SK-N-MC (cell line): ENCODE measurements around the gene OPCML.

ENCODE experiments used
- EZH2 ChIP-seq: fragments of 200-600 bp; sonication (generic); IDR thresholded peaks from one replicate; pipeline ENCODE4 v1.6.1; 2017; ENCODE audit warnings: antibody characterized with exemption
- POLR2AphosphoS5 ChIP-seq: IDR thresholded peaks from 2 replicates; pipeline ENCODE4 v1.6.1; 2012; ENCODE audit warnings: mild to moderate bottlenecking, low read depth, low read length, borderline replicate concordance

DNA sequence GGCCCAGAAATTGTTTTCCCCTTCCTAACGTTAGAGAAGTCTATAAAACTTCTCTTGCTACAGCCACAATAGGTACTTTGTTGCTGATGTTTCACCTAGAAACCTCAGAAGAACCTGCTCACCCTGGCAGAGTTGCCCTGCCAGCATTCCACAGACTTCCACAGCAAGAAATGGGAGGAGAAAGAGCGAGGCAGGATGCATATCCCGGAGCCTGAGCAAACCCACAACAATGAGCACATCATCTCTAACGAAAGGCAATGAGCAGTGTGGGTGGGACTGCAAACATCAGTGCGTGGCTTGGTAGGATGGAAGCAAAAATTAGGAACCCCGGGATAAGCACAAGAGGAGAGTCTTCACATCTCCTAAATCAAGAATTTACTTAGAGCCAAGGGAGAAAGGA, 892.3 kb downstream of the OPCML start:
- TF ChIP-seq EZH2 = no peak
- no peak for TF ChIP-seq POLR2AphosphoS5
